Esophagus muscularis mucosa (tissue), 4 donors: ENCODE measurements around the gene DLK2. TPM values are rescaled to one million over a fixed set of nuclear protein-coding genes. Genes with fewer than 3 reads are reported as not detected.

Source experiments
- DNase-seq: peaks from one replicate; pipeline ENCODE4 v3.0.0-alpha.2; 2017; ENCODE audit errors: extremely low spot score
- H3K27ac ChIP-seq, 4 donors: fragments of 200-600 bp; sonication (generic); replicated peaks in 1 of 4; 1 replicate in 3 of 4; 2 replicates in 1 of 4; pipeline ENCODE4 v1.5.1; 2016 to 2019; ENCODE audit warnings: mild to moderate bottlenecking in 1 of 4
- H3K27me3 ChIP-seq, 4 donors: fragments of 200-600 bp; sonication (generic); one replicate each; pipeline versions ENCODE4 v1.5.1 to v1.6.0; 2016 to 2019
- H3K36me3 ChIP-seq, 4 donors: fragments of 200-600 bp; sonication (generic); one replicate each; pipeline ENCODE4 v1.5.1; 2016 to 2019
- H3K4me1 ChIP-seq, 4 donors: fragments of 200-600 bp; sonication (generic); one replicate each; pipeline ENCODE4 v1.5.1; 2016 to 2019
- H3K4me3 ChIP-seq, 4 donors: fragments of 200-600 bp; sonication (generic); 1 replicate in 2 of 4; 2 replicates in 2 of 4; pipeline ENCODE4 v1.5.1; 2016 to 2019; ENCODE audit warnings: mild to moderate bottlenecking in 4 of 4, moderate library complexity in 1 of 4
- H3K9me3 ChIP-seq, 4 donors: fragments of 200-600 bp; sonication (generic); 1 replicate in 3 of 4; 2 replicates in 1 of 4; pipeline ENCODE4 v1.5.1; 2016 to 2019
- EP300 ChIP-seq: sonication (generic); formaldehyde crosslinking; IDR thresholded peaks from one replicate; pipeline ENCODE4 v1.6.1; 2017; ENCODE audit warnings: antibody characterized with exemption
- POLR2A ChIP-seq: fragments of 450-650 bp; IDR thresholded peaks from one replicate; pipeline ENCODE4 v1.6.1; 2017; ENCODE audit warnings: antibody characterized with exemption, moderate library complexity, mild to moderate bottlenecking, low read depth
- POLR2AphosphoS5 ChIP-seq, 2 donors: sonication (generic); formaldehyde crosslinking; IDR thresholded peaks; one replicate each; pipeline ENCODE4 v1.6.1; 2017; ENCODE audit warnings: antibody characterized with exemption in 2 of 2
- WGBS: methylation state at CpG from one replicate; pipeline ENCODE4 v1.1.5; 2018; 5-methylcytosine and 5-hydroxymethylcytosine counted together
- intact Hi-C: fragments of 100-400 bp; cut with DNase I; formaldehyde crosslinking; loops from one replicate; pipeline ENCODE4 v1.15.1; 2023
- total RNA-seq, 4 donors: library from RNA; depleted of rRNA; stranded (reverse); fragments of >200 nt; gene quantifications; one replicate each; pipeline versions ENCODE4 v1.1.0 to v1.2.1, GENCODE V29; 2016
- TF ChIP-seq, protein P1 (sequence below), 3 experiments: fragments of 200-600 bp in 2 of 3; fragments of 450-650 bp in 1 of 3; sonication (generic) in 2 of 3; IDR thresholded peaks; one replicate each; pipeline ENCODE4 v1.5.1; 2017 to 2019; ENCODE audit warnings: antibody characterized with exemption in 3 of 3, mild to moderate bottlenecking in 2 of 3, moderate library complexity in 1 of 3

Gene DLK2
- total RNA-seq, 4 donors from 2014 or later: 0.32 to 0.33 TPM; not detected in 2

DNA sequence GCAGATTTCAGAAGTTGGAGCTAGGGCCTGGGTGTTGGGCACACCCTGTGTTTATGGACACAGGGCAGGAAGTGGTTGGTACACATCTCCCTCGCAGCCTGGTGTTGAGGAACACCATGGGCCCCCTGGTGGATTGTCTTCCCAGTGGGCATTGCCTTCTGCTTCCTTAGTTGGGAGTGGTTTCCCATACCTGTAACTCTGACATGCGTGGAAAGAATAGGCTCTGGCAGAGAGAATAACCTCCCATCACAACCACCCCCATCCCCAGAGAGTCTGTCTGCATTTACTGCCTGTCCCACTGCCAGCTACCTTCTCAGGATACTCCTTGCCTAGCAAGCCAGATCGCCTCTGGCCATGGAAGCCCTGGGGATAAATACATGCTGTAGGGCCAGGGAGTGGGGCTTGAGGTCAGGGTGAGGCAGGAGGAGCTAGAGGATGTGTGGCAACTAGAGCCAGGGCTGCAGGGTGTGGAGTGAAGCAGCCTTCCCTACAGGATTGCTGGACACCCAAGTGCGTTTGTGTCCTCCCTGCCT, 40.1 kb upstream of the DLK2 start:
- intact Hi-C loops: loop anchor here (5.0 to 10.0 kb wide), 2 partner anchors 38 to 131 kb away; partner anchors contain the start of genes DLK2 and ZNF318
- 82% methylated on average over 3 of the region's 4 CpGs for WGBS
- H3K9me3 ChIP-seq: no peaks in the 10 kb centered on the region

DNA sequence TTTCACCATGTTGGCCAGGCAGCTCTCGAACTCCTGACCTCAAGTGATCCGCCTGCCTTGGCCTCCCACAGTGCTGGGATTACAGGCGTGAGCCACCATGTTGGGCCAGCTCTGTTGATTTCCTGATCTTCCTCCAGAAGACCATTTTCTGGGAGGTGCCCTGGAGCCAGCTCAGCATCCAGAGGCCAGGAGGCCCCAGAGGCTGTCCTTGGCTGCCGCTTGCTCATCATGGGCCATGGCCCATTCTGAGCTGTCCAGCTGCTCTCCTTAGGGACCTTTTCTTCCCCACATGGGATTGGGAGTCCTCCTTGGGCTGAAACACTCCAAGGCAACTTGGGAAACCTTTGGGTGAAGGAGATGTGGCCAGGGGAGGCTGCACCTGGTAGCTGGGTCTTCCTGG, 39.4 kb upstream of the DLK2 start:
- H3K9me3 ChIP-seq: no peaks in the 10 kb centered on the region
- no peak overlapping the region for H3K4me3 ChIP-seq
- WGBS: 85% methylated on average over 2 of the region's 4 CpGs
- no peak for TF ChIP-seq EP300
- TF ChIP-seq, protein P1, sequence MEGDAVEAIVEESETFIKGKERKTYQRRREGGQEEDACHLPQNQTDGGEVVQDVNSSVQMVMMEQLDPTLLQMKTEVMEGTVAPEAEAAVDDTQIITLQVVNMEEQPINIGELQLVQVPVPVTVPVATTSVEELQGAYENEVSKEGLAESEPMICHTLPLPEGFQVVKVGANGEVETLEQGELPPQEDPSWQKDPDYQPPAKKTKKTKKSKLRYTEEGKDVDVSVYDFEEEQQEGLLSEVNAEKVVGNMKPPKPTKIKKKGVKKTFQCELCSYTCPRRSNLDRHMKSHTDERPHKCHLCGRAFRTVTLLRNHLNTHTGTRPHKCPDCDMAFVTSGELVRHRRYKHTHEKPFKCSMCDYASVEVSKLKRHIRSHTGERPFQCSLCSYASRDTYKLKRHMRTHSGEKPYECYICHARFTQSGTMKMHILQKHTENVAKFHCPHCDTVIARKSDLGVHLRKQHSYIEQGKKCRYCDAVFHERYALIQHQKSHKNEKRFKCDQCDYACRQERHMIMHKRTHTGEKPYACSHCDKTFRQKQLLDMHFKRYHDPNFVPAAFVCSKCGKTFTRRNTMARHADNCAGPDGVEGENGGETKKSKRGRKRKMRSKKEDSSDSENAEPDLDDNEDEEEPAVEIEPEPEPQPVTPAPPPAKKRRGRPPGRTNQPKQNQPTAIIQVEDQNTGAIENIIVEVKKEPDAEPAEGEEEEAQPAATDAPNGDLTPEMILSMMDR (IDR thresholded peaks at IDR 0.05): no peak
- TF ChIP-seq POLR2AphosphoS5 (IDR thresholded peaks at IDR 0.05): no peak
- TF ChIP-seq POLR2A: no peak
- H3K27ac ChIP-seq: no peak overlapping the region
- intact Hi-C loops: loop anchor here (5.0 to 10.0 kb wide), 2 partner anchors 37 to 130 kb away; partner anchors contain the start of genes DLK2 and ZNF318
- no peaks in the 10 kb centered on the region for H3K27me3 ChIP-seq
- no peak for DNase-seq
- H3K36me3 ChIP-seq: peaks cover 12 to 26% (median 18%) of the 10 kb centered on the region in 4 donors
- H3K4me1 ChIP-seq: peaks cover 30 to 47% (median 35%) of the 10 kb centered on the region in 4 donors

More for the DNA sequence above, 40.1 kb upstream of the DLK2 start:
- DNase-seq: no peak
- H3K4me1 ChIP-seq: peaks cover 30 to 54% (median 42%) of the 10 kb centered on the region in 4 donors
- H3K36me3 ChIP-seq: peaks cover 19 to 31% (median 25%) of the 10 kb centered on the region in 4 donors
- TF ChIP-seq POLR2AphosphoS5 (IDR thresholded peaks at IDR 0.05) (no peak), EP300 (no peak), POLR2A (no peak)
- TF ChIP-seq, protein P1 (IDR thresholded peaks at IDR 0.05): no peak
- H3K27me3 ChIP-seq: no peaks in the 10 kb centered on the region
- H3K27ac ChIP-seq: no peak overlapping the region
- H3K4me3 ChIP-seq: no peak overlapping the region

DNA sequence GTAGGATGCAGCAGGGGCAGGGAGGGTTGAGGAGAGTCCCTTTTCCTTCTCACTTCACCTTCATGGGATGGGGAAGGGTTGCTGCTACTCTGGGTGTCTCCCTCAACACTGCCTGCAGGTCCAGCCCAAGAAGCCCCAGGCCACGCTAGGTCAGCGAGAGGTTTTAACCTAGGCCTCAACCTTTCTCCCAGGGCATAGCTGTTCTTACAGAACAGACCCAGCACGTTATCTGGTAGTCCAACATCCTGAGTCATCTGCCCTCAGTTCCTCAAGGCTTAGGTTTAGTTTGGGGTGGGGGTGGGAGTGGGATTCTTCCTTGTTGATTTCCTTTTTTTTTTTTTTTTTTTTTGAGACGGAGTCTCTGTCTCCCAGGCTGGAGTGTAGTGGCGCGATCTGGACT, 39.0 kb upstream of the DLK2 start:
- no peaks in the 10 kb centered on the region for H3K27me3 ChIP-seq
- no peak for DNase-seq
- TF ChIP-seq POLR2AphosphoS5 (IDR thresholded peaks at IDR 0.05) (no peak), POLR2A (no peak), EP300 (no peak)
- TF ChIP-seq, protein P1 (IDR thresholded peaks at IDR 0.05): no peak
- H3K27ac ChIP-seq: no peak overlapping the region
- H3K4me3 ChIP-seq: no peak overlapping the region
- 88% methylated on average over 6 of the region's 6 CpGs for WGBS
- H3K4me1 ChIP-seq: peaks cover 25 to 42% (median 33%) of the 10 kb centered on the region in 4 donors
- H3K9me3 ChIP-seq: no peaks in the 10 kb centered on the region
- peaks cover 8 to 24% (median 16%) of the 10 kb centered on the region in 4 donors for H3K36me3 ChIP-seq
- intact Hi-C loops: loop anchor here (10.0 kb wide), 1 partner anchor 130 kb away; the partner anchor contains the start of gene ZNF318

DNA sequence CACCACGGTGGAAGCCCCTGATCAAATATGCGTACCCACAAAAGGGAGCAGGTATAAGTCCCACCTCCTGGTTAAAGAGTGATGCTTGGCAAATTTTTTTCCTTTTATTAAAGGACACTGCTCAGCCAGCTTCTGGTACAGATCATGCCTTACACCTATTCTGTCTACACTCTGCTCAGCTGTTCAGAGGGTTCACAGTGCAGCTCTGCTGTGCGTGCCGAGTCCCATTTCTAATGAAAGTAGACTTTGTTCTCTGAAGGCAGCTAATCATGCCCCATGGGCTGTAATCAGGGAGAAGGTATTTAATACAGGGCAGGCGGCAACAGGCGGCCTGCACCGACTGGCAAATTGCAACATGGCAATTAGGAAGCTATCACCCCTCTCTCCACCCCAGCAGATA, 38.5 kb upstream of the DLK2 start:
- Histone ChIP-seq H3K36me3 (peaks cover 3 to 19% (median 11%) of the 10 kb centered on the region in 4 donors), H3K27ac (no peak overlapping the region), H3K27me3 (no peaks in the 10 kb centered on the region), H3K4me3 (no peak overlapping the region), H3K9me3 (no peaks in the 10 kb centered on the region), H3K4me1 (peaks cover 21 to 37% (median 33%) of the 10 kb centered on the region in 4 donors)
- no peak for DNase-seq
- intact Hi-C loops: loop anchor here (10.0 kb wide), 1 partner anchor 129 kb away; the partner anchor contains the start of gene ZNF318
- 89% methylated on average over 7 of the region's 7 CpGs for WGBS
- TF ChIP-seq POLR2AphosphoS5 (IDR thresholded peaks at IDR 0.05) (no peak), POLR2A (no peak), EP300 (no peak)
- TF ChIP-seq, protein P1 (IDR thresholded peaks at IDR 0.05): no peak
